Lower leg skin (tissue), 3 donors: Measurements from ENCODE around the gene ESPN.

Experiments used
- POLR2A ChIP-seq, 2 donors: fragments of 450-650 bp; IDR thresholded peaks; one replicate each; pipeline ENCODE4 v1.6.1; 2016 to 2017; ENCODE audit warnings: antibody characterized with exemption in 2 of 2, mild to moderate bottlenecking in 1 of 2, moderate library complexity in 1 of 2
- TF ChIP-seq, protein P1 (sequence below), 3 donors: fragments of 450-650 bp; IDR thresholded peaks; one replicate each; pipeline ENCODE4 v1.5.1; 2016; ENCODE audit warnings: antibody characterized with exemption in 3 of 3, mild to moderate bottlenecking in 3 of 3, moderate library complexity in 2 of 3

DNA sequence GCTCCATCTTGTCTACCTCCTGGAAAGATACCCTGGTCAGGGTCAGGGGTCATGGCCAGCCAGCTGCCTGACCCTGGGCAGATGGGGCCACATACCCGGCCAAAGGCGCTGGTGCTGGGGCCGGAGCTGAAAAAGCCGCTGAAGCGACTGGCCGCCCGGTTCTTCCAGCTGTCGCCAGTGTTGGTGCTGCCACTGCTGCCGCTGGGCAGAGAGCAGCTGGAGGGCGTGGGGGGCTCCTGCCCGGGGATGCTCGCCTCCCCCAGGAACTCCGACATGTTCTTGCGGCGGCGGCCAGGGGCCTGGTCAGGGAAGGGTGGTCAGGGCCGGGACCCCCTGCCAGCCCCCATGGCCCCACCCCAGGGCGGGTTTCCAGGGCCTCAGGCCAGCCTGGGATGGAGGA, 48.6 kb downstream of the ESPN start:
- TF ChIP-seq, protein P1, sequence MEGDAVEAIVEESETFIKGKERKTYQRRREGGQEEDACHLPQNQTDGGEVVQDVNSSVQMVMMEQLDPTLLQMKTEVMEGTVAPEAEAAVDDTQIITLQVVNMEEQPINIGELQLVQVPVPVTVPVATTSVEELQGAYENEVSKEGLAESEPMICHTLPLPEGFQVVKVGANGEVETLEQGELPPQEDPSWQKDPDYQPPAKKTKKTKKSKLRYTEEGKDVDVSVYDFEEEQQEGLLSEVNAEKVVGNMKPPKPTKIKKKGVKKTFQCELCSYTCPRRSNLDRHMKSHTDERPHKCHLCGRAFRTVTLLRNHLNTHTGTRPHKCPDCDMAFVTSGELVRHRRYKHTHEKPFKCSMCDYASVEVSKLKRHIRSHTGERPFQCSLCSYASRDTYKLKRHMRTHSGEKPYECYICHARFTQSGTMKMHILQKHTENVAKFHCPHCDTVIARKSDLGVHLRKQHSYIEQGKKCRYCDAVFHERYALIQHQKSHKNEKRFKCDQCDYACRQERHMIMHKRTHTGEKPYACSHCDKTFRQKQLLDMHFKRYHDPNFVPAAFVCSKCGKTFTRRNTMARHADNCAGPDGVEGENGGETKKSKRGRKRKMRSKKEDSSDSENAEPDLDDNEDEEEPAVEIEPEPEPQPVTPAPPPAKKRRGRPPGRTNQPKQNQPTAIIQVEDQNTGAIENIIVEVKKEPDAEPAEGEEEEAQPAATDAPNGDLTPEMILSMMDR (IDR thresholded peaks at IDR 0.05) = no peak
- TF ChIP-seq POLR2A (IDR thresholded peaks at IDR 0.05) = no peak
